Liver (tissue), 9 donors: ENCODE results near the gene PLPP6. TPM values are rescaled to one million over a fixed set of nuclear protein-coding genes. Genes with fewer than 3 reads are reported as not detected.

Experiments
- DNase-seq: peaks from one replicate; pipeline ENCODE4 v3.0.0-alpha.2; 2017; ENCODE audit warnings: low spot score
- H3K27ac ChIP-seq, 2 donors: one replicate each; pipeline ENCODE4 v1.7.0; 2013; ENCODE audit warnings: inconsistent platforms in 2 of 2, low read length in 2 of 2, control low read depth in 1 of 2, low read depth in 1 of 2, mild to moderate bottlenecking in 1 of 2
- H3K27me3 ChIP-seq, 4 donors: one replicate each; pipeline versions ENCODE4 v1.6.1 to v1.7.0; 2013; ENCODE audit warnings: low read length in 3 of 4, inconsistent platforms in 1 of 4, mild to moderate bottlenecking in 1 of 4, moderate library complexity in 1 of 4; ENCODE audit not compliant: control insufficient read depth in 4 of 4, insufficient read depth in 4 of 4
- H3K36me3 ChIP-seq, 4 donors: one replicate each; pipeline versions ENCODE4 v1.6.1 to v1.7.0; 2013; ENCODE audit warnings: low read length in 3 of 4, mild to moderate bottlenecking in 3 of 4, low read depth in 1 of 4, moderate library complexity in 1 of 4; ENCODE audit not compliant: control insufficient read depth in 4 of 4, insufficient read depth in 3 of 4
- H3K4me1 ChIP-seq, 4 donors: one replicate each; pipeline versions ENCODE4 v1.6.1 to v1.7.0; 2013; ENCODE audit warnings: low read length in 3 of 4, mild to moderate bottlenecking in 3 of 4, moderate library complexity in 1 of 4; ENCODE audit not compliant: control insufficient read depth in 4 of 4, insufficient read depth in 4 of 4
- H3K4me3 ChIP-seq, 3 donors: one replicate each; pipeline versions ENCODE4 v1.6.1 to v1.7.0; 2013; ENCODE audit warnings: low read length in 3 of 3, control low read depth in 1 of 3, low read depth in 1 of 3, mild to moderate bottlenecking in 1 of 3
- H3K9ac ChIP-seq, 2 donors: one replicate each; pipeline ENCODE4 v1.7.0; 2013; ENCODE audit warnings: low read length in 2 of 2, mild to moderate bottlenecking in 2 of 2, moderate library complexity in 2 of 2, control low read depth in 1 of 2, low read depth in 1 of 2
- H3K9me3 ChIP-seq, 4 donors: one replicate each; pipeline versions ENCODE4 v1.6.1 to v1.7.0; 2013; ENCODE audit warnings: low read length in 3 of 4; ENCODE audit not compliant: control insufficient read depth in 4 of 4
- ATF3 ChIP-seq: IDR thresholded peaks from 2 replicates; pipeline ENCODE4 v1.6.1; 2016; ENCODE audit warnings: antibody characterized with exemption
- CTCF ChIP-seq: fragments of 150-350 bp; IDR thresholded peaks from 2 replicates; pipeline ENCODE4 v1.5.1; 2017; ENCODE audit warnings: improper control_type of control experiment, low read depth, low read length; ENCODE audit not compliant: missing input control
- EGR1 ChIP-seq, 2 donors: IDR thresholded peaks; 2 replicates each; pipeline ENCODE4 v1.6.1; 2016 to 2018; ENCODE audit warnings: antibody characterized with exemption in 2 of 2, low read depth in 2 of 2
- FOXA1 ChIP-seq: IDR thresholded peaks from 2 replicates; pipeline ENCODE4 v1.6.1; 2016; ENCODE audit warnings: antibody characterized with exemption
- GABPA ChIP-seq, 2 donors: IDR thresholded peaks in 1 of 2; conservative IDR thresholded peaks in 1 of 2; 2 replicates each; pipeline ENCODE4 v1.6.1; 2016; ENCODE audit warnings: antibody characterized with exemption in 2 of 2, mild to moderate bottlenecking in 1 of 2, moderate library complexity in 1 of 2
- HNF4A ChIP-seq, 2 donors: conservative IDR thresholded peaks; 2 replicates each; pipeline ENCODE4 v1.6.1; 2016; ENCODE audit warnings: antibody characterized with exemption in 2 of 2, mild to moderate bottlenecking in 2 of 2
- HNF4G ChIP-seq: IDR thresholded peaks from 2 replicates; pipeline ENCODE4 v1.6.1; 2016; ENCODE audit warnings: antibody characterized with exemption
- MAX ChIP-seq: IDR thresholded peaks from 2 replicates; pipeline ENCODE4 v1.6.1; 2016; ENCODE audit warnings: antibody characterized with exemption
- SP1 ChIP-seq: IDR thresholded peaks from 2 replicates; pipeline ENCODE4 v1.6.1; 2018; ENCODE audit warnings: antibody characterized with exemption, mild to moderate bottlenecking
- TAF1 ChIP-seq: conservative IDR thresholded peaks from 2 replicates; pipeline ENCODE4 v1.6.1; 2016; ENCODE audit warnings: antibody characterized with exemption, mild to moderate bottlenecking
- YY1 ChIP-seq: IDR thresholded peaks from 2 replicates; pipeline ENCODE4 v1.6.1; 2016; ENCODE audit warnings: antibody characterized with exemption, mild to moderate bottlenecking
- WGBS: extraction: QIAGEN DNeasy Blood & Tissue Kit; methylation state at CpG from one replicate; pipeline ENCODE4 v1.1.7; 2013; 5-methylcytosine and 5-hydroxymethylcytosine counted together
- polyA plus RNA-seq, 2 donors: library from polyadenylated mRNA; stranded (reverse) in 1 of 2; unstranded in 1 of 2; fragments of 200-250 nt in 1 of 2; fragments of >200 nt in 1 of 2; fragmentation: Nextera tagmentation in 1 of 2; extraction: Ambion mirVana in 1 of 2; gene quantifications; one replicate each; pipeline versions ENCODE4 v1.2.1 to v1.2.3, GENCODE V29; 2013 to 2015
- total RNA-seq, 2 donors: library from RNA; depleted of rRNA; stranded (reverse); fragments of >200 nt; gene quantifications; one replicate each; pipeline ENCODE4 v1.2.3, GENCODE V29; 2014
- donor health status: healthy.
- donor health status: healthy.
- donor health status: healthy.
- donor health status: healthy.
- donor health status: healthy.

PLPP6 gene
- total and polyA plus RNA-seq, 4 donors, result 9.5 to 11.8 (median 11.1) TPM

GRCh38 chr9:4709380-4709779, 47.3 kb downstream of the PLPP6 start:
- no peaks in the 10 kb centered on the region for H3K4me1 ChIP-seq
- no peak overlapping the region for H3K27ac ChIP-seq
- H3K4me3 ChIP-seq, result no peak overlapping the region
- H3K9me3 ChIP-seq, result no peaks in the 10 kb centered on the region
- TF ChIP-seq EGR1 (IDR thresholded peaks at IDR 0.05; ENCODE audit: low read depth in 2 of 2) (no peak), FOXA1 (no peak), HNF4G (no peak), HNF4A (conservative IDR thresholded peaks at IDR 0.05) (no peak), TAF1 (no peak), SP1 (no peak)
- peaks cover 0 to 53% (median 39%) of the 10 kb centered on the region in 4 donors for H3K36me3 ChIP-seq
- H3K27me3 ChIP-seq, result no peaks in the 10 kb centered on the region
- no peak overlapping the region for H3K9ac ChIP-seq
- DNase-seq, result no peak

- H3K9ac ChIP-seq, result no peak overlapping the region
- no peak overlapping the region for H3K4me3 ChIP-seq
- H3K27me3 ChIP-seq, result no peaks in the 10 kb centered on the region
- H3K36me3 ChIP-seq, result peaks cover 13 to 76% (median 51%) of the 10 kb centered on the region in 4 donors
- H3K27ac ChIP-seq, result no peak overlapping the region
- no peaks in the 10 kb centered on the region for H3K9me3 ChIP-seq
- WGBS, result 74% methylated on average over 7 of the region's 7 CpGs
- no peak for DNase-seq
- TF ChIP-seq CTCF (no peak), FOXA1 (no peak)
- H3K4me1 ChIP-seq, result no peaks in the 10 kb centered on the region
Measured at GRCh38 chr9:4713849-4714248, 51.8 kb downstream of the PLPP6 start.

GRCh38 chr9:4714266-4715016, 52.3 kb downstream of the PLPP6 start:
- Histone ChIP-seq H3K36me3 (peaks cover 13 to 78% (median 53%) of the 10 kb centered on the region in 4 donors), H3K27me3 (no peaks in the 10 kb centered on the region), H3K4me1 (no peaks in the 10 kb centered on the region), H3K4me3 (no peak overlapping the region), H3K9ac (no peak overlapping the region), H3K27ac (no peak overlapping the region), H3K9me3 (no peaks in the 10 kb centered on the region)
- DNase-seq, result no peak
- 95% methylated on average over 9 of the region's 9 CpGs for WGBS
- TF ChIP-seq HNF4A (conservative IDR thresholded peaks at IDR 0.05) (no peak), YY1 (no peak), MAX (no peak), SP1 (no peak), GABPA (IDR thresholded peaks at IDR 0.05 in 1 of 2, conservative IDR thresholded peaks at IDR 0.05 in 1 of 2) (no peak), ATF3 (no peak)

Other genes starting within 250 kb of the PLPP6 start
- gene SLC1A1, start 171.8 kb upstream of the PLPP6 start, total RNA-seq, result 10 to 100 TPM in 1 of 2 donors, under 1 TPM in 1; 0.33 to 86.0 TPM
- 10 to 100 TPM; 24.3 to 42.2 TPM for gene SLC1A1, start 171.8 kb upstream of the PLPP6 start, polyA plus RNA-seq
- gene SPATA6L, start 4.2 kb downstream of the PLPP6 start, total RNA-seq, result 1 to 10 TPM; 1.6 to 6.2 TPM
- gene SPATA6L, start 4.2 kb downstream of the PLPP6 start, polyA plus RNA-seq, result 1 to 10 TPM; 1.8 to 2.7 TPM
- gene CDC37L1, start 17.3 kb downstream of the PLPP6 start, total RNA-seq, result 10 to 100 TPM; 11.3 to 32.8 TPM
- 10 to 100 TPM; 15.9 to 22.8 TPM for gene CDC37L1, start 17.3 kb downstream of the PLPP6 start, polyA plus RNA-seq
- 100 to 1,000 TPM in 1 of 2 donors, 10 to 100 TPM in 1; 86.6 to 115 TPM for gene AK3, start 78.9 kb downstream of the PLPP6 start, total RNA-seq
- 100 to 1,000 TPM in 1 of 2 donors, 10 to 100 TPM in 1; 70.6 to 181 TPM for gene AK3, start 78.9 kb downstream of the PLPP6 start, polyA plus RNA-seq
- 100 to 1,000 TPM in 1 of 2 donors, 10 to 100 TPM in 1; 52.2 to 121 TPM for gene RCL1, start 130.7 kb downstream of the PLPP6 start, total RNA-seq
- 100 to 1,000 TPM in 1 of 2 donors, 10 to 100 TPM in 1; 53.6 to 120 TPM for gene RCL1, start 130.7 kb downstream of the PLPP6 start, polyA plus RNA-seq